Tibial nerve (tissue), 4 donors: ENCODE results near the gene GNG12. TPM values are rescaled to one million over a fixed set of nuclear protein-coding genes. Genes with fewer than 3 reads are reported as not detected.

Experiments used
- DNase-seq, 2 donors: peaks; one replicate each; pipeline ENCODE4 v3.0.0-alpha.2; 2019; ENCODE audit warnings: low spot score in 2 of 2
- H3K27ac ChIP-seq, 4 donors: fragments of 200-600 bp; sonication (generic) in 3 of 4; one replicate each; pipeline ENCODE4 v1.5.1; 2017 to 2019; ENCODE audit warnings: mild to moderate bottlenecking in 1 of 4
- H3K27me3 ChIP-seq, 2 donors: fragments of 200-600 bp; sonication (generic) in 1 of 2; one replicate each; pipeline versions ENCODE4 v1.5.1 to v1.6.0; 2017 to 2019
- H3K36me3 ChIP-seq, 3 donors: fragments of 200-600 bp; sonication (generic); one replicate each; pipeline ENCODE4 v1.5.1; 2018 to 2019
- H3K4me1 ChIP-seq, 4 donors: fragments of 200-600 bp; sonication (generic) in 3 of 4; one replicate each; pipeline ENCODE4 v1.5.1; 2017 to 2019
- H3K4me3 ChIP-seq, 4 donors: fragments of 200-600 bp; sonication (generic) in 3 of 4; one replicate each; pipeline ENCODE4 v1.5.1; 2017 to 2019; ENCODE audit warnings: mild to moderate bottlenecking in 1 of 4, moderate library complexity in 1 of 4
- H3K9me3 ChIP-seq, 4 donors: fragments of 200-600 bp; sonication (generic) in 3 of 4; one replicate each; pipeline ENCODE4 v1.5.1; 2017 to 2019
- CTCF ChIP-seq, 5 experiments: fragments of 200-600 bp in 3 of 5; fragments of 450-650 bp in 2 of 5; sonication (generic) in 3 of 5; IDR thresholded peaks; one replicate each; pipeline ENCODE4 v1.5.1; 2016 to 2019; ENCODE audit warnings: antibody characterized with exemption in 5 of 5, mild to moderate bottlenecking in 3 of 5, moderate library complexity in 2 of 5
- EP300 ChIP-seq, 2 donors: sonication (generic); formaldehyde crosslinking; IDR thresholded peaks; one replicate each; pipeline ENCODE4 v1.6.1; 2017; ENCODE audit warnings: antibody characterized with exemption in 2 of 2, mild to moderate bottlenecking in 1 of 2
- POLR2A ChIP-seq, 2 donors: fragments of 450-650 bp; IDR thresholded peaks; one replicate each; pipeline ENCODE4 v1.6.1; 2017; ENCODE audit warnings: antibody characterized with exemption in 2 of 2, mild to moderate bottlenecking in 2 of 2, moderate library complexity in 2 of 2
- WGBS, 2 donors: methylation state at CpG; one replicate each; pipeline ENCODE4 v1.1.5; 2018; 5-methylcytosine and 5-hydroxymethylcytosine counted together
- total RNA-seq, 4 donors: library from RNA; depleted of rRNA; stranded (reverse); fragments of >200 nt; gene quantifications; one replicate each; pipeline ENCODE4 v1.1.0, GENCODE V29; 2016

GNG12 gene
- total RNA-seq, 4 donors from 2014 or later: 55.9 to 71.8 (median 68.4) TPM

DNA sequence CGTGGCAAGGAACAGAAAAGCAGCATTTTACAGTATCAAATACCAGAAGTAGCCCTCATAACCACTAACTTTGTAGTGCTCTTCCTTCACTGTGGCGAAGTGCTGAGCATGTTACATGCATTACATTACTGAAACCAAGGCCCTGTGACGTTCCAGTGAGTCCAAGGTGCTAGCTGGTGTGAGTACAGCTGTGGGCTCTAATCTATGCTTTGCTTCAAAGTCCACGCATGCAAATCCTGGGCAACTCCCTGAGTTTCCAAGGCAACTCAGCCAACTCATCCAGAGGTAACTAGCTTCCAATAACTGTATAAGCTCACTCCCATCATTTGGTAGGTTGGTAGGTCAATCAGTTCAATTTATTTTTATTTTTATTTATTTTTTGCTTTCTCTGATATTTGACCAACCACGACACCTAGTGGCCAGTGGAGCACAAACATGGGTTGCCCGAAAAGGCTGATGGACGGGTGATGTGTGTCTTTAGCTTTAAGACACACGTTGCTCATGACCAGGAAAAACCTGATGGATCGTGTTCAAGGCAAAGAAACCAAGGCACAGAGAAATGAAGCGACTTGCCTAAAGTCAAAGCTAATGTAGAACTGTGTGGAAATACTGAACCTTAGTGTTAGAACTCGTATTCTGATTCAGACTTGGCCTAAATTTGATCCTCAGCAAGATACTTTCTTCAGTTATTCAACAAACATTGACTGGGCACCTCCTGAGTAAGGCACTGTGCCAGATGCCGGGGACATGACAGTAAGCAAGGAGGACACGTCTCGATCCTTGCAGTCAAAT lies 73.0 kb downstream of the GNG12 start:
- DNase-seq: peak; percentile 55 to 80

DNA sequence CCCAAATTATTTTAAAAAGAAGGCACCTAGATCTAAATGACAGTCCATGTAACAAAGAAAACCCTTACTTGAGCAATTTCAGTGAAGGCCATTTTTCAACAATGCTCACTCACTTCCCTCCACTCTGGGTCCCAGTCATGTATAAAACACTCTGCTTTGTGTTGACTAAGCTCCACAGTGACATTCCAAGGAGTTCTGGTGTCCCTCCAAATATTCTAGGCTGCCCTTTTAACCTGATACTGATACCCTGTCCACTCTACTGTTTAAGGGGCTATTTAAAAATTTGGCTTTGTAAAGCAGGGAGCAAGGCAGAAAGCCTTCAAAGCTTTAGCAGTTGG lies 73.6 kb downstream of the GNG12 start:
- peak overlapping the region in 3 of 4 donors; percentile 34 to 82 (median 73) for H3K27ac ChIP-seq

More for the DNA sequence above, 73.0 kb downstream of the GNG12 start:
- Histone ChIP-seq H3K9me3 (no peaks in the 10 kb centered on the region), H3K4me1 (peaks cover 0 to 45% (median 11%) of the 10 kb centered on the region in 4 donors), H3K36me3 (no peaks in the 10 kb centered on the region), H3K27ac (peak overlapping the region in 3 of 4 donors; percentile 61 to 82 (median 73)), H3K4me3 (no peak overlapping the region), H3K27me3 (no peaks in the 10 kb centered on the region)
- WGBS, 2 donors: 26 to 28% methylated on average over 14 of the region's 14 CpGs
- no peak for TF ChIP-seq EP300 (IDR thresholded peaks at IDR 0.05)
- TF ChIP-seq CTCF (IDR thresholded peaks at IDR 0.05): peak; percentile 79 to 89 (median 81)
- no peak for TF ChIP-seq POLR2A (IDR thresholded peaks at IDR 0.05)

DNA sequence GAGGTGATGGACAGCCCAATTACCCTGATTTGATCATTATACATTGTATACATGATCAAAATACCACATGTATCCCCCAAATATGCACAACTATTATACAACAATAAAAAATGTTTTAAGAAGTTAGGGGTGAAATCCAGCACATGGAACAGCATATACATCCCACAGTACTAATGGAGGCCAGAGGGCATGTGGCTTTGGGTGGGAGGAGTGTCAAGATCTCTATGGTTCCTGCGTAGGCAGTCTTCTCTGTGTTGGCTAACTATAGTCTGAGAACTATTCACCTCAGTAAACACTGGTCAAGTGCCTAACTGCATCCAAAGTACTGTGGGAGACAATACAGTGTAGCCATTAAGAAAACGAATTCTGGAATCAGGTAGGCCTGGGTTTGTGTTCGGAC lies 74.2 kb downstream of the GNG12 start:
- TF ChIP-seq CTCF (IDR thresholded peaks at IDR 0.05): no peak
- TF ChIP-seq POLR2A (IDR thresholded peaks at IDR 0.05): no peak
- no peak for TF ChIP-seq EP300 (IDR thresholded peaks at IDR 0.05)
- H3K9me3 ChIP-seq: no peaks in the 10 kb centered on the region
- DNase-seq: no peak
- no peak overlapping the region for H3K4me3 ChIP-seq
- peak overlapping the region in 1 of 4 donors; percentile 82 for H3K27ac ChIP-seq
- no peaks in the 10 kb centered on the region for H3K36me3 ChIP-seq
- WGBS, 2 donors: 71 to 76% methylated on average over 3 of the region's 3 CpGs
- H3K27me3 ChIP-seq: no peaks in the 10 kb centered on the region
- H3K4me1 ChIP-seq: peaks cover 0 to 50% (median 11%) of the 10 kb centered on the region in 4 donors

More for the DNA sequence above, 73.6 kb downstream of the GNG12 start:
- no peak for DNase-seq
- Histone ChIP-seq H3K27me3 (no peaks in the 10 kb centered on the region), H3K36me3 (no peaks in the 10 kb centered on the region), H3K9me3 (no peaks in the 10 kb centered on the region), H3K4me1 (peaks cover 0 to 45% (median 11%) of the 10 kb centered on the region in 4 donors), H3K4me3 (no peak overlapping the region)
- TF ChIP-seq POLR2A (IDR thresholded peaks at IDR 0.05): no peak
- TF ChIP-seq EP300 (IDR thresholded peaks at IDR 0.05): no peak
- TF ChIP-seq CTCF (IDR thresholded peaks at IDR 0.05): no peak

GRCh38 chr1:67755619-67756018 lies 77.6 kb downstream of the GNG12 start:
- TF ChIP-seq POLR2A (IDR thresholded peaks at IDR 0.05): no peak
- TF ChIP-seq EP300 (IDR thresholded peaks at IDR 0.05): no peak
- TF ChIP-seq CTCF (IDR thresholded peaks at IDR 0.05): no peak
- no peaks in the 10 kb centered on the region for H3K27me3 ChIP-seq
- no peaks in the 10 kb centered on the region for H3K9me3 ChIP-seq
- H3K4me1 ChIP-seq: peaks cover 0 to 44% (median 13%) of the 10 kb centered on the region in 4 donors
- no peak for DNase-seq
- no peak overlapping the region for H3K4me3 ChIP-seq
- no peak overlapping the region for H3K27ac ChIP-seq
- WGBS, 2 donors: 64 to 78% methylated on average over 2 of the region's 2 CpGs
- no peaks in the 10 kb centered on the region for H3K36me3 ChIP-seq

- H3K9me3 ChIP-seq: no peaks in the 10 kb centered on the region
- no peak for TF ChIP-seq CTCF (IDR thresholded peaks at IDR 0.05)
- TF ChIP-seq POLR2A (IDR thresholded peaks at IDR 0.05): no peak
- no peak for TF ChIP-seq EP300 (IDR thresholded peaks at IDR 0.05)
- no peaks in the 10 kb centered on the region for H3K36me3 ChIP-seq
- no peak overlapping the region for H3K4me3 ChIP-seq
- 95 to 99% methylated on average over 2 of the region's 2 CpGs for WGBS, 2 donors
- DNase-seq: no peak
- H3K27me3 ChIP-seq: no peaks in the 10 kb centered on the region
- H3K27ac ChIP-seq: no peak overlapping the region
- H3K4me1 ChIP-seq: peaks cover 3 to 44% (median 17%) of the 10 kb centered on the region in 4 donors
Observed at GRCh38 chr1:67755160-67755559, 78.1 kb downstream of the GNG12 start.
